A549 (cell line): ENCODE measurements around the gene DLGAP1. TPM values are rescaled to one million over a fixed set of nuclear protein-coding genes. Genes with fewer than 3 reads are reported as not detected.
A peak's percentile ranks its signal among the peaks of the same experiment; 100 is the strongest.

Experiments used
- ATAC-seq, 2 experiments: fragments of 200-7000 bp in 1 of 2; fragments of >200 bp in 1 of 2; cut with Nextera tagmentation in 1 of 2; cut with Tn5 transposase in 1 of 2; 3 replicates each; pipeline versions ENCODE4 v1.8.0 to v1.9.1; 2018 to 2020; ENCODE audit warnings: mild to moderate bottlenecking in 1 of 2, moderate library complexity in 1 of 2
- CTCF ChIA-PET: fragments of 300-600 bp; sonication (Branson Sonifier 250); formaldehyde crosslinking; extraction: SDS; loops from one replicate; lab custom pipeline; 2021; ENCODE audit warnings: antibody characterized with exemption, inconsistent platforms; lab: Yijun Ruan, JAX
- POLR2A ChIA-PET: fragments of 350-600 bp; formaldehyde crosslinking; extraction: SDS; loops from one replicate; lab custom pipeline; 2021; ENCODE audit warnings: antibody characterized with exemption, inconsistent platforms; lab: Yijun Ruan, JAX
- DNase-seq, 2 experiments: peaks; one replicate each; pipeline versions ENCODE4 v3.0.0 to v3.0.0-alpha.2; 2011 to 2016; ENCODE audit warnings: low read depth in 1 of 2, low spot score in 1 of 2
- FAIRE-seq: peaks from 2 replicates; lab custom pipeline; 2011; peaks lifted over from hg19 to GRCh38; lab: Jason Lieb, UNC
- H3K27ac ChIP-seq, 2 experiments: fragments of >200 bp; sonication (Bioruptor Twin); formaldehyde crosslinking; 3 replicates each; pipeline ENCODE4 v1.5.1; 2016 to 2017
- H3K4me1 ChIP-seq: fragments of >200 bp; sonication (Bioruptor Twin); formaldehyde crosslinking; 3 replicates; pipeline ENCODE4 v1.6.1; 2016
- H3K4me2 ChIP-seq: fragments of >200 bp; sonication (Bioruptor Twin); formaldehyde crosslinking; 3 replicates; pipeline ENCODE4 v1.6.1; 2016
- H3K4me3 ChIP-seq: fragments of >200 bp; sonication (Bioruptor Twin); formaldehyde crosslinking; 3 replicates; pipeline ENCODE4 v1.5.1; 2016
- H3K9me3 ChIP-seq: fragments of >200 bp; sonication (Bioruptor Twin); formaldehyde crosslinking; 3 replicates; pipeline ENCODE4 v1.6.1; 2016
- ATOH8 ChIP-seq: fragments of 250-450 bp; sonication (Bioruptor Pico); IDR thresholded peaks from 2 replicates; pipeline ENCODE4 v1.5.0; 2020; ENCODE audit warnings: low read depth, mild to moderate bottlenecking, moderate library complexity
- CBX2 ChIP-seq: fragments of 200-600 bp; sonication (generic); IDR thresholded peaks from 2 replicates; pipeline ENCODE4 v1.6.1; 2016; ENCODE audit warnings: low read depth, mild to moderate bottlenecking, borderline replicate concordance
- CEBPB ChIP-seq, 2 experiments: fragments of >200 bp in 1 of 2; sonication (Bioruptor Twin) in 1 of 2; formaldehyde crosslinking in 1 of 2; IDR thresholded peaks; 2 replicates each; pipeline ENCODE4 v1.6.1; 2012 to 2016
- CHD4 ChIP-seq: fragments of 200-600 bp; sonication (generic); IDR thresholded peaks from 2 replicates; pipeline ENCODE4 v1.6.1; 2016; ENCODE audit warnings: antibody characterized with exemption, mild to moderate bottlenecking, borderline replicate concordance
- CTCF ChIP-seq: fragments of >200 bp; sonication (Bioruptor Twin); formaldehyde crosslinking; IDR thresholded peaks from 3 replicates; pipeline ENCODE4 v1.5.1; 2016
- EHMT2 ChIP-seq: fragments of 200-600 bp; sonication (generic); IDR thresholded peaks from 2 replicates; pipeline ENCODE4 v1.6.1; 2016; ENCODE audit warnings: antibody characterized with exemption, low read depth, mild to moderate bottlenecking, moderate library complexity
- ELK1 ChIP-seq: fragments of 150-350 bp; IDR thresholded peaks from 2 replicates; pipeline ENCODE4 v1.6.1; 2014; ENCODE audit warnings: low read depth, mild to moderate bottlenecking, low read length
- FOXS1 ChIP-seq: fragments of 250-450 bp; sonication (Bioruptor Pico); IDR thresholded peaks from 2 replicates; pipeline ENCODE4 v1.5.0; 2020; ENCODE audit warnings: mild to moderate bottlenecking, moderate library complexity
- GATA3 ChIP-seq: IDR thresholded peaks from 2 replicates; pipeline ENCODE4 v1.6.1; 2012; ENCODE audit warnings: borderline replicate concordance
- HDAC2 ChIP-seq: fragments of 200-600 bp; sonication (generic); IDR thresholded peaks from 2 replicates; pipeline ENCODE4 v1.6.1; 2016
- HES2 ChIP-seq: fragments of >200 bp; sonication (Bioruptor Twin); formaldehyde crosslinking; IDR thresholded peaks from 2 replicates; pipeline ENCODE4 v1.6.1; 2016
- HEYL ChIP-seq: fragments of 250-450 bp; sonication (Bioruptor Pico); IDR thresholded peaks from 2 replicates; pipeline ENCODE4 v1.8.0; 2021; ENCODE audit warnings: mild to moderate bottlenecking, moderate library complexity
- HMGXB4 ChIP-seq: fragments of 250-450 bp; sonication (Bioruptor Pico); IDR thresholded peaks from 2 replicates; pipeline ENCODE4 v1.5.0; 2021; ENCODE audit warnings: mild to moderate bottlenecking, moderate library complexity, borderline replicate concordance
- HOXB5 ChIP-seq: fragments of 250-450 bp; sonication (Bioruptor Pico); IDR thresholded peaks from 2 replicates; pipeline ENCODE4 v1.5.0; 2020; ENCODE audit warnings: mild to moderate bottlenecking, moderate library complexity
- MAZ ChIP-seq: fragments of 150-350 bp; IDR thresholded peaks from 2 replicates; pipeline ENCODE4 v1.6.1; 2014; ENCODE audit warnings: antibody characterized with exemption, low read depth, low read length, borderline replicate concordance
- MYC ChIP-seq: IDR thresholded peaks from 2 replicates; pipeline ENCODE4 v1.6.1; 2012; ENCODE audit warnings: mild to moderate bottlenecking, inconsistent platforms, low read length, improper control_type of control experiment, borderline replicate concordance
- NFE2L2 ChIP-seq: fragments of 150-350 bp; conservative IDR thresholded peaks from 2 replicates; pipeline ENCODE4 v1.6.1; 2014; ENCODE audit warnings: low read length
- NPAS2 ChIP-seq: fragments of 250-450 bp; sonication (Bioruptor Pico); IDR thresholded peaks from 2 replicates; pipeline ENCODE4 v1.8.0; 2022; ENCODE audit warnings: mild to moderate bottlenecking, moderate library complexity, borderline replicate concordance
- NR3C1 ChIP-seq: fragments of >200 bp; sonication (Bioruptor Twin); formaldehyde crosslinking; IDR thresholded peaks from 3 replicates; pipeline ENCODE4 v1.6.1; 2017
- POLR2A ChIP-seq: IDR thresholded peaks from 2 replicates; pipeline ENCODE4 v1.6.1; 2012; ENCODE audit warnings: mild to moderate bottlenecking, low read length
- RARB ChIP-seq: fragments of 250-450 bp; sonication (Bioruptor Pico); IDR thresholded peaks from 2 replicates; pipeline ENCODE4 v1.8.0; 2021; ENCODE audit warnings: mild to moderate bottlenecking, moderate library complexity
- RFX5 ChIP-seq: fragments of 450-650 bp; IDR thresholded peaks from 2 replicates; pipeline ENCODE4 v1.7.1; 2014; ENCODE audit warnings: antibody characterized with exemption, mild to moderate bottlenecking, moderate library complexity
- SMC3 ChIP-seq: fragments of >200 bp; sonication (Bioruptor Twin); formaldehyde crosslinking; IDR thresholded peaks from 3 replicates; pipeline ENCODE4 v1.6.1; 2018; ENCODE audit warnings: inconsistent platforms
- ZC3H11A ChIP-seq: fragments of 450-650 bp; IDR thresholded peaks from 2 replicates; pipeline ENCODE4 v1.6.1; 2014; ENCODE audit warnings: antibody characterized with exemption, mild to moderate bottlenecking
- ZFP36 ChIP-seq: fragments of 450-650 bp; IDR thresholded peaks from 2 replicates; pipeline ENCODE4 v1.6.1; 2014; ENCODE audit warnings: borderline replicate concordance; ENCODE audit not compliant: partially characterized antibody
- ZNF302 ChIP-seq: fragments of 250-450 bp; sonication (Bioruptor Pico); IDR thresholded peaks from 2 replicates; pipeline ENCODE4 v1.9.0; 2021; ENCODE audit warnings: inconsistent platforms, mild to moderate bottlenecking, moderate library complexity
- WGBS: methylation state at CpG from one replicate; pipeline ENCODE4 v1.1.6; 2017; ENCODE audit errors: missing lambda C conversion rate; 5-methylcytosine and 5-hydroxymethylcytosine counted together
- polyA plus RNA-seq, 4 experiments: library from polyadenylated mRNA; depleted of rRNA in 3 of 4; stranded (reverse); fragments of >200 nt; fragmentation: RNase III in 1 of 4; extraction: RNeasy Plus Mini Kit Qiagen cat#74134 plus additional on column Dnase treatment in 1 of 4; gene quantifications; 2 replicates in 3 of 4; 3 replicates in 1 of 4; pipeline ENCODE4 v1.2.3, GENCODE V29; 2011 to 2017

Gene DLGAP1
- polyA plus RNA-seq, 2 of the 4 experiments (the other 2 are of a cell fraction), result 0.04 to 0.12 TPM

GRCh38 chr18:3747176-3747973 lies 707.7 kb downstream of the DLGAP1 start:
- no peaks in the 10 kb centered on the region for H3K9me3 ChIP-seq
- H3K4me2 ChIP-seq, result 0 out of 3 replicates have a peak overlapping the region, but pooled peaks have one; percentile 19
- DNase-seq (no peak), ATAC-seq (no peak), FAIRE-seq (no peak)
- CTCF ChIA-PET, result no interaction called here
- POLR2A ChIA-PET, result no interaction called here
- TF ChIP-seq RARB (CRISPR knock-in tag), result no peak
- TF ChIP-seq HES2, result no peak
- TF ChIP-seq POLR2A, result no peak
- TF ChIP-seq SMC3, result no peak
- no peak for TF ChIP-seq NPAS2 (CRISPR knock-in tag)
- TF ChIP-seq ELK1, result no peak
- no peak for TF ChIP-seq ZC3H11A
- no peak overlapping the region for H3K27ac ChIP-seq
- 60% methylated on average over 14 of the region's 14 CpGs for WGBS
- no peaks in the 10 kb centered on the region for H3K4me1 ChIP-seq
- H3K4me3 ChIP-seq, result no peak overlapping the region

GRCh38 chr18:3742541-3742940 lies 712.6 kb downstream of the DLGAP1 start:
- WGBS, result 0% methylated on average over 1 of the region's 1 CpG
- Histone ChIP-seq H3K27ac (no peak overlapping the region), H3K9me3 (no peaks in the 10 kb centered on the region), H3K4me3 (no peak overlapping the region), H3K4me2 (no peak overlapping the region), H3K4me1 (no peaks in the 10 kb centered on the region)
- DNase-seq (no peak), ATAC-seq (no peak), FAIRE-seq (no peak)
- ChIA-PET POLR2A (no interaction called here), CTCF (no interaction called here)
- TF ChIP-seq FOXS1 (CRISPR knock-in tag) (no peak), ZNF302 (CRISPR knock-in tag) (no peak), NFE2L2 (no peak), ATOH8 (CRISPR knock-in tag) (no peak), ZFP36 (no peak), CHD4 (no peak), CEBPB (IDR thresholded peaks at IDR 0.05) (no peak), GATA3 (no peak), RFX5 (no peak), EHMT2 (no peak), CTCF (no peak), HOXB5 (CRISPR knock-in tag) (no peak), CBX2 (no peak), MAZ (no peak), RARB (CRISPR knock-in tag) (no peak), NR3C1 (no peak), HMGXB4 (CRISPR knock-in tag) (no peak), MYC (no peak), HEYL (CRISPR knock-in tag) (no peak), HDAC2 (no peak)
